Gastroesophageal sphincter (tissue), 4 donors: ENCODE data around the gene TPM1. TPM values are rescaled to one million over a fixed set of nuclear protein-coding genes. Genes with fewer than 3 reads are reported as not detected.

Source experiments
- ATAC-seq: fragments of 150-250 bp; one replicate; pipeline ENCODE4 v1.9.1; 2016; ENCODE audit warnings: mild to moderate bottlenecking, moderate library complexity
- H3K27ac ChIP-seq, 4 donors: fragments of 200-600 bp; sonication (generic) in 3 of 4; 1 replicate in 3 of 4; 2 replicates in 1 of 4; pipeline ENCODE4 v1.5.1; 2016 to 2019
- H3K27me3 ChIP-seq: fragments of 200-600 bp; sonication (generic); one replicate; pipeline ENCODE4 v1.5.1; 2019
- H3K36me3 ChIP-seq, 2 donors: fragments of 200-600 bp; sonication (generic); one replicate each; pipeline ENCODE4 v1.5.1; 2019; ENCODE audit warnings: control low read depth in 1 of 2
- H3K4me1 ChIP-seq, 3 donors: fragments of 200-600 bp; sonication (generic); 1 replicate in 2 of 3; 2 replicates in 1 of 3; pipeline ENCODE4 v1.5.1; 2016 to 2019; ENCODE audit warnings: control low read depth in 2 of 3
- H3K4me3 ChIP-seq, 2 donors: fragments of 200-600 bp; sonication (generic); one replicate each; pipeline ENCODE4 v1.5.1; 2019; ENCODE audit warnings: mild to moderate bottlenecking in 1 of 2, moderate library complexity in 1 of 2
- H3K9me3 ChIP-seq, 3 donors: fragments of 200-600 bp; sonication (generic); one replicate each; pipeline ENCODE4 v1.5.1; 2017 to 2019; ENCODE audit warnings: control low read depth in 2 of 3
- CTCF ChIP-seq, 4 experiments: fragments of 200-600 bp in 2 of 4; fragments of 450-650 bp in 2 of 4; sonication (generic) in 1 of 4; IDR thresholded peaks; one replicate each; pipeline ENCODE4 v1.5.1; 2017 to 2019; ENCODE audit warnings: antibody characterized with exemption in 4 of 4, mild to moderate bottlenecking in 2 of 4, moderate library complexity in 2 of 4
- EP300 ChIP-seq: sonication (generic); formaldehyde crosslinking; IDR thresholded peaks from one replicate; pipeline ENCODE4 v1.6.1; 2017; ENCODE audit warnings: antibody characterized with exemption, mild to moderate bottlenecking
- POLR2A ChIP-seq, 2 donors: fragments of 450-650 bp; IDR thresholded peaks; one replicate each; pipeline ENCODE4 v1.6.1; 2017; ENCODE audit warnings: antibody characterized with exemption in 2 of 2, mild to moderate bottlenecking in 2 of 2, moderate library complexity in 1 of 2
- POLR2AphosphoS5 ChIP-seq: sonication (generic); formaldehyde crosslinking; IDR thresholded peaks from one replicate; pipeline ENCODE4 v1.6.1; 2017; ENCODE audit warnings: antibody characterized with exemption
- WGBS, 2 donors: methylation state at CpG; one replicate each; pipeline ENCODE4 v1.1.5; 2018; ENCODE audit warnings: low coverage in 1 of 2; 5-methylcytosine and 5-hydroxymethylcytosine counted together
- total RNA-seq, 4 donors: library from RNA; depleted of rRNA; stranded (reverse); fragments of >200 nt; gene quantifications; one replicate each; pipeline ENCODE4 v1.1.0, GENCODE V29; 2016

TPM1 gene
- total RNA-seq, 4 donors from 2014 or later, result 3,599 to 7,152 (median 6,397) TPM

GRCh38 chr15:63050731-63051155, 8.2 kb downstream of the TPM1 start:
- Histone ChIP-seq H3K4me1 (peaks cover 13 to 82% (median 39%) of the 10 kb centered on the region in 3 donors), H3K36me3 (peaks cover 0 to 44% of the 10 kb centered on the region in 2 donors), H3K27me3 (no peaks in the 10 kb centered on the region), H3K9me3 (no peaks in the 10 kb centered on the region), H3K27ac (peak overlapping the region; percentile 96 to 98 (median 98)), H3K4me3 (peak overlapping the region in 1 of 2 donors; percentile 83)
- ATAC-seq, result no peak
- TF ChIP-seq CTCF (IDR thresholded peaks at IDR 0.05) (no peak), POLR2AphosphoS5 (peak; percentile 53)

GRCh38 chr15:63051156-63052066, 8.9 kb downstream of the TPM1 start:
- Histone ChIP-seq H3K9me3 (no peaks in the 10 kb centered on the region), H3K27me3 (no peaks in the 10 kb centered on the region), H3K4me3 (peak overlapping the region in 1 of 2 donors; percentile 83), H3K36me3 (peaks cover 0 to 41% of the 10 kb centered on the region in 2 donors), H3K27ac (peak overlapping the region; percentile 96 to 98 (median 98)), H3K4me1 (peaks cover 13 to 88% (median 45%) of the 10 kb centered on the region in 3 donors)
- TF ChIP-seq POLR2AphosphoS5 (peak; percentile 81), POLR2A (IDR thresholded peaks at IDR 0.05) (no peak), CTCF (IDR thresholded peaks at IDR 0.05) (no peak)
- 17 to 35% methylated on average over 5 of the region's 5 CpGs for WGBS, 2 donors
- ATAC-seq, result no peak

- H3K4me3 ChIP-seq, result peak overlapping the region; percentile 4 to 29
- H3K27me3 ChIP-seq, result no peaks in the 10 kb centered on the region
- H3K4me1 ChIP-seq, result peaks cover 13 to 92% (median 45%) of the 10 kb centered on the region in 3 donors
- TF ChIP-seq EP300, result no peak
- peak; percentile 23 for TF ChIP-seq POLR2AphosphoS5
- peak in 1 of 2 donors; percentile 11 for TF ChIP-seq POLR2A (IDR thresholded peaks at IDR 0.05)
- no peak for TF ChIP-seq CTCF (IDR thresholded peaks at IDR 0.05)
- H3K9me3 ChIP-seq, result no peaks in the 10 kb centered on the region
- peaks cover 4 to 42% of the 10 kb centered on the region in 2 donors for H3K36me3 ChIP-seq
- WGBS, 2 donors, result 26 to 50% methylated on average over 8 to 9 of the region's 10 CpGs
- H3K27ac ChIP-seq, result peak overlapping the region; percentile 96 to 98 (median 98)
- no peak for ATAC-seq
These were observed 9.7 kb downstream of the TPM1 start for GRCh38 chr15:63052077-63052841.

DNA sequence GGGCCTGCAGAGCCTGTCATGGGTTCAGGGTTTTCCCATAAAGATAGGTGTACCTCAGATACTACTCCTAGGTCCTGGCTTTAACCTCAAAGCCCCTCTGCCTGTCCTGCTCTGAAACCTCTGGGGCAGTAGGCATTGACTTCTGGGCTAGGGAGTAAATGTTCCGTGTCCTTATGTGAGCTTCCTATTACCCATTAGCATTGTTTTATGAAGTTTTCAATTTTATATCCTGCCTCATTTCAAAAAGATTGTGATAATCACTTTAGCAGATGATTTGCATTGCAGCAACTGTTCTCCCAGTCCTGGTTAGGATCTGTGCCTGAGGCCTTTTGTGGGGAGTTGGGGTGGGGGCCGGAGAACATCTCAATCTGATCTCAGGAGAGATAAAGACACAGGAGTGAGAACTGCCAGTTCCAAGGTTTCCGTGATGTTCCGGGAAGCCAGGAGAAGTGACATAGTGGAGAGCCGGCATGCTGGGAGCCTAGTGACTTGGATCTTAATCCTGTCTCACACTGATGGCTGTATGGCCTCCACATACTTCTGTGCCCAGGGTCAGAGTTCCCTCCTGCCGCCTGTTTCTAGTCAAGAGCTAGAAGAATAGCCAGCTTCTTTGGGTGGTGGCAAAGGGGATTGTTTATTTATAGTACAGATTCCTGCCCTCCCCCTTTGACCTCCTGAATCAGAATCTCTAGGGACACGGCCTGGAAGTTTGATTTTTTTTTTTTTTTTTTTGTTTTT, 10.6 kb downstream of the TPM1 start:
- WGBS, 2 donors, result 45% methylated on average over 7 of the region's 7 CpGs; no CpG with 5 or more reads in 1 of the 2 donors
- H3K4me3 ChIP-seq, result peak overlapping the region in 1 of 2 donors; percentile 29
- TF ChIP-seq POLR2AphosphoS5, result peak; percentile 51
- TF ChIP-seq EP300, result no peak
- peak in 1 of 2 donors; percentile 21 for TF ChIP-seq POLR2A (IDR thresholded peaks at IDR 0.05)
- TF ChIP-seq CTCF (IDR thresholded peaks at IDR 0.05), result no peak
- H3K27me3 ChIP-seq, result no peaks in the 10 kb centered on the region
- peaks cover 13 to 94% (median 45%) of the 10 kb centered on the region in 3 donors for H3K4me1 ChIP-seq
- peaks cover 10 to 45% of the 10 kb centered on the region in 2 donors for H3K36me3 ChIP-seq
- peak overlapping the region; percentile 96 to 98 (median 98) for H3K27ac ChIP-seq
- no peaks in the 10 kb centered on the region for H3K9me3 ChIP-seq
- ATAC-seq, result peak; percentile 31
